HG03097 (cell line): ENCODE results near the gene TP53BP1.

ENCODE experiments used
- ATAC-seq: cut with Tn5 transposase; IDR thresholded peaks from one replicate; pipeline ENCODE4 v1.9.1; 2021; ENCODE audit not compliant: unreplicated experiment, low FRiP score

Gene TP53BP1

GRCh38 chr15:43488790-43489189, 4.2 kb downstream of the TP53BP1 start:
- no peak for ATAC-seq

- no peak for ATAC-seq
Observed at GRCh38 chr15:43487271-43487895, 5.6 kb downstream of the TP53BP1 start.

GRCh38 chr15:43484455-43484854, 8.5 kb downstream of the TP53BP1 start:
- ATAC-seq, result no peak

- ATAC-seq, result no peak
Observed at GRCh38 chr15:43483297-43484128, 9.4 kb downstream of the TP53BP1 start.

GRCh38 chr15:43473885-43474284, 19.1 kb downstream of the TP53BP1 start:
- no peak for ATAC-seq

GRCh38 chr15:43471975-43472374, 21.0 kb downstream of the TP53BP1 start:
- no peak for ATAC-seq

GRCh38 chr15:43469867-43470266, 23.1 kb downstream of the TP53BP1 start:
- no peak for ATAC-seq

GRCh38 chr15:43465100-43465499, 27.9 kb downstream of the TP53BP1 start:
- no peak for ATAC-seq

GRCh38 chr15:43463998-43464397, 29.0 kb downstream of the TP53BP1 start:
- no peak for ATAC-seq

GRCh38 chr15:43463507-43463906, 29.4 kb downstream of the TP53BP1 start:
- no peak for ATAC-seq

GRCh38 chr15:43449981-43450380, 43.0 kb downstream of the TP53BP1 start:
- ATAC-seq, result no peak

GRCh38 chr15:43446344-43446743, 46.6 kb downstream of the TP53BP1 start:
- no peak for ATAC-seq

GRCh38 chr15:43441316-43441715, 51.6 kb downstream of the TP53BP1 start:
- ATAC-seq, result no peak

- ATAC-seq, result no peak
Observed at GRCh38 chr15:43440721-43441281, 52.2 kb downstream of the TP53BP1 start.

- no peak for ATAC-seq
Observed at GRCh38 chr15:43439268-43439667, 53.7 kb downstream of the TP53BP1 start.

- no peak for ATAC-seq
Observed at GRCh38 chr15:43436395-43436794, 56.6 kb downstream of the TP53BP1 start.

GRCh38 chr15:43434446-43434845, 58.5 kb downstream of the TP53BP1 start:
- no peak for ATAC-seq

- ATAC-seq, result no peak
Observed at GRCh38 chr15:43433661-43434303, 59.2 kb downstream of the TP53BP1 start.

- no peak for ATAC-seq
Observed at GRCh38 chr15:43433165-43433564, 59.8 kb downstream of the TP53BP1 start.

GRCh38 chr15:43429687-43430086, 63.3 kb downstream of the TP53BP1 start:
- ATAC-seq, result no peak

- ATAC-seq, result no peak
Observed at GRCh38 chr15:43423793-43424192, 69.2 kb downstream of the TP53BP1 start.
